ENCODE measurements around the gene GALNS.

The GALNS gene

GRCh38 chr16:88811769-88812512 is 44.8 kb downstream of the GALNS start, which contains the start of gene APRT:
Gene APRT (minus strand): TSS chr16:88811928. CDS start chr16:88811899, 29 bp downstream.
- peak within 1 kb of the TSS; percentile 75 for H3K4me3 ChIP-seq (ENCODE audit: insufficient read depth, low read length, poor library complexity, severe bottlenecking)

GRCh38 chr16:88810912-88811768 is 45.6 kb downstream of the GALNS start:
- peak overlapping the region; percentile 89 for H3K4me2 ChIP-seq (ENCODE audit: low read depth, low read length, poor library complexity, severe bottlenecking)
- peak overlapping the region; percentile 92 for H3K9ac ChIP-seq (ENCODE audit: low read length)
- peaks cover 7% of the 10 kb centered on the region; the same call in 1 of the 2 replicates for H3K79me2 ChIP-seq (ENCODE audit: insufficient read depth, low read length)
- no peaks in the 10 kb centered on the region for H3K9me2 ChIP-seq (replicated peaks; ENCODE audit: insufficient read depth, low read length)
- no peak overlapping the region for H2AFZ ChIP-seq (ENCODE audit: low read depth, low read length, severe bottlenecking)
- H3K36me3 ChIP-seq (ENCODE audit: low read length): no peaks in the 10 kb centered on the region
- peak overlapping the region; percentile 82 for H3K27ac ChIP-seq (ENCODE audit: low read depth, low read length)
- H3K4me3 ChIP-seq (ENCODE audit: insufficient read depth, low read length, poor library complexity, severe bottlenecking): peak overlapping the region; percentile 75
- no peaks in the 10 kb centered on the region for H4K20me1 ChIP-seq (ENCODE audit: low read depth, low read length)
- no peaks in the 10 kb centered on the region for H3K27me3 ChIP-seq (ENCODE audit: low read length)
- TF ChIP-seq CTCF (IDR thresholded peaks at IDR 0.05; ENCODE audit: insufficient read depth, low read length, poor library complexity, severe bottlenecking): no peak
- TF ChIP-seq EZH2phosphoT487 (conservative IDR thresholded peaks at IDR 0.05; ENCODE audit: low read length): no peak
- H3F3A ChIP-seq (ENCODE audit: insufficient read depth): peaks cover 32% of the 10 kb centered on the region
- H3K9me3 ChIP-seq (ENCODE audit: insufficient read depth, low read length): peaks cover 5% of the 10 kb centered on the region; the same call in 1 of the 2 replicates

More at GRCh38 chr16:88811769-88812512, 44.8 kb downstream of the GALNS start, which contains the start of gene APRT:
- Histone ChIP-seq H3K27ac (ENCODE audit: low read depth, low read length) (peak within 1 kb of the TSS; percentile 82), H4K20me1 (ENCODE audit: low read depth, low read length) (no peaks in the 10 kb centered on the region), H2AFZ (ENCODE audit: low read depth, low read length, severe bottlenecking) (no peak within 1 kb of the TSS), H3K9me2 (replicated peaks; ENCODE audit: insufficient read depth, low read length) (no peaks in the 10 kb centered on the region), H3K27me3 (ENCODE audit: low read length) (no peaks in the 10 kb centered on the region), H3F3A (ENCODE audit: insufficient read depth) (peaks cover 32% of the 10 kb centered on the region), H3K79me2 (ENCODE audit: insufficient read depth, low read length) (peaks cover 7% of the 10 kb centered on the region; the same call in 1 of the 2 replicates), H3K9ac (ENCODE audit: low read length) (peak within 1 kb of the TSS; percentile 92), H3K9me3 (ENCODE audit: insufficient read depth, low read length) (peaks cover 5% of the 10 kb centered on the region; the same call in 1 of the 2 replicates), H3K36me3 (ENCODE audit: low read length) (no peaks in the 10 kb centered on the region), H3K4me2 (ENCODE audit: low read depth, low read length, poor library complexity, severe bottlenecking) (peak within 1 kb of the TSS; percentile 89)
- no peak for TF ChIP-seq CTCF (IDR thresholded peaks at IDR 0.05; ENCODE audit: insufficient read depth, low read length, poor library complexity, severe bottlenecking)

- Histone ChIP-seq H3K4me2 (ENCODE audit: low read depth, low read length, poor library complexity, severe bottlenecking) (peak overlapping the region; percentile 89), H3K4me3 (ENCODE audit: insufficient read depth, low read length, poor library complexity, severe bottlenecking) (peak overlapping the region; percentile 75), H3K9me3 (ENCODE audit: insufficient read depth, low read length) (peaks cover 5% of the 10 kb centered on the region; the same call in 1 of the 2 replicates), H3K79me2 (ENCODE audit: insufficient read depth, low read length) (peaks cover 11% of the 10 kb centered on the region; the same call in 1 of the 2 replicates), H3K27ac (ENCODE audit: low read depth, low read length) (peak overlapping the region; percentile 82), H3K9ac (ENCODE audit: low read length) (peak overlapping the region; percentile 92), H4K20me1 (ENCODE audit: low read depth, low read length) (no peaks in the 10 kb centered on the region), H3K27me3 (ENCODE audit: low read length) (no peaks in the 10 kb centered on the region), H3K9me2 (replicated peaks; ENCODE audit: insufficient read depth, low read length) (no peaks in the 10 kb centered on the region), H2AFZ (ENCODE audit: low read depth, low read length, severe bottlenecking) (no peak overlapping the region), H3F3A (ENCODE audit: insufficient read depth) (peaks cover 32% of the 10 kb centered on the region), H3K36me3 (ENCODE audit: low read length) (no peaks in the 10 kb centered on the region)
- TF ChIP-seq CTCF (IDR thresholded peaks at IDR 0.05; ENCODE audit: insufficient read depth, low read length, poor library complexity, severe bottlenecking): no peak
- TF ChIP-seq EZH2phosphoT487 (conservative IDR thresholded peaks at IDR 0.05; ENCODE audit: low read length): no peak
Measured at GRCh38 chr16:88810166-88810911, 46.4 kb downstream of the GALNS start.

Measured in SU-DHL-6 (cell line).